OCI-LY1 (cell line): ENCODE measurements around the gene CD72.

Source experiments
- H2AFZ ChIP-seq: fragments of 200-600 bp; sonication (generic), shearing (Covaris generic); 2 replicates; pipeline ENCODE4 v1.6.0; 2014; ENCODE audit warnings: antibody characterized with exemption, mild to moderate bottlenecking, low read length
- H3F3A ChIP-seq: fragments of 200-600 bp; sonication (generic), shearing (Covaris generic); 2 replicates; pipeline ENCODE4 v1.6.0; 2014; ENCODE audit warnings: mild to moderate bottlenecking, antibody characterized with exemption, low read length, moderate library complexity; ENCODE audit not compliant: insufficient read depth
- H3K27ac ChIP-seq: fragments of 200-600 bp; sonication (generic); 2 replicates; pipeline ENCODE4 v1.5.1; 2014; ENCODE audit warnings: low read length, mixed run types, mild to moderate bottlenecking, low read depth; ENCODE audit not compliant: poor library complexity, severe bottlenecking
- H3K27me3 ChIP-seq: fragments of 200-600 bp; sonication (generic); 2 replicates; pipeline ENCODE4 v1.6.0; 2014; ENCODE audit warnings: antibody characterized with exemption, mild to moderate bottlenecking, low read length, moderate library complexity; ENCODE audit not compliant: insufficient read depth
- H3K36me3 ChIP-seq: fragments of 200-600 bp; sonication (generic); 2 replicates; pipeline ENCODE4 v1.6.1; 2014; ENCODE audit warnings: mild to moderate bottlenecking, antibody characterized with exemption, low read length, moderate library complexity, mixed read lengths; ENCODE audit not compliant: insufficient read depth
- H3K4me1 ChIP-seq: fragments of 200-600 bp; sonication (generic); 2 replicates; pipeline ENCODE4 v1.5.1; 2014; ENCODE audit warnings: mild to moderate bottlenecking, low read length, moderate library complexity; ENCODE audit not compliant: insufficient read depth, severe bottlenecking
- H3K4me2 ChIP-seq: fragments of 200-600 bp; sonication (generic), shearing (Covaris generic); 2 replicates; pipeline ENCODE4 v1.6.1; 2014; ENCODE audit warnings: low read length
- H3K4me3 ChIP-seq: fragments of 200-600 bp; sonication (generic); 2 replicates; pipeline ENCODE4 v1.5.1; 2014; ENCODE audit warnings: low read length, low read depth, mild to moderate bottlenecking, mixed read lengths; ENCODE audit not compliant: poor library complexity, severe bottlenecking
- H3K79me2 ChIP-seq: fragments of 200-600 bp; shearing (Covaris generic); 2 replicates; pipeline ENCODE4 v1.6.1; 2016; ENCODE audit warnings: mixed run types, low read length, mixed read lengths; ENCODE audit not compliant: insufficient read depth
- H3K9ac ChIP-seq: fragments of 200-600 bp; sonication (generic), shearing (Covaris generic); 2 replicates; pipeline ENCODE4 v1.6.1; 2014; ENCODE audit warnings: mild to moderate bottlenecking, low read length, mixed read lengths
- H3K9me2 ChIP-seq: fragments of 200-600 bp; sonication (generic), shearing (Covaris generic); 2 replicates; pipeline ENCODE4 v1.6.1; 2014; ENCODE audit warnings: low read depth, mild to moderate bottlenecking, low read length, mixed read lengths
- H3K9me3 ChIP-seq: fragments of 200-600 bp; shearing (Covaris generic); 2 replicates; pipeline ENCODE4 v1.6.1; 2014; ENCODE audit warnings: low read length, mixed read lengths
- H4K20me1 ChIP-seq: fragments of 200-600 bp; sonication (generic), shearing (Covaris generic); 2 replicates; pipeline ENCODE4 v1.6.0; 2016; ENCODE audit warnings: mild to moderate bottlenecking, low read length; ENCODE audit not compliant: insufficient read depth
- CTCF ChIP-seq: fragments of 200-600 bp; sonication (generic), shearing (Covaris generic); IDR thresholded peaks from 2 replicates; pipeline ENCODE4 v1.5.1; 2017; ENCODE audit warnings: mild to moderate bottlenecking, antibody characterized with exemption, low read length, moderate library complexity, mixed read lengths
- EZH2 ChIP-seq: fragments of 200-600 bp; sonication (generic), shearing (Covaris generic); IDR thresholded peaks from 2 replicates; pipeline ENCODE4 v1.8.0; 2017; ENCODE audit warnings: borderline replicate concordance, mixed run types, mild to moderate bottlenecking, antibody characterized with exemption, low read length, moderate library complexity, mixed read lengths

The CD72 gene

GRCh38 chr9:35653611-35654010, 35.4 kb upstream of the CD72 start:
- Histone ChIP-seq H3K27ac (no peak overlapping the region), H3K9ac (no peak overlapping the region), H3K9me3 (no peaks in the 10 kb centered on the region), H4K20me1 (no peaks in the 10 kb centered on the region), H3K36me3 (no peaks in the 10 kb centered on the region), H3K79me2 (no peaks in the 10 kb centered on the region; the same call in 1 of the 2 replicates), H3K4me3 (no peak overlapping the region), H3K27me3 (no peaks in the 10 kb centered on the region), H2AFZ (no peak overlapping the region), H3K4me1 (peaks cover 50% of the 10 kb centered on the region), H3K4me2 (no peak overlapping the region), H3F3A (peaks cover under 1% of the 10 kb centered on the region), H3K9me2 (no peaks in the 10 kb centered on the region)
- TF ChIP-seq EZH2 (no peak), CTCF (no peak)

GRCh38 chr9:35652829-35653209, 34.6 kb upstream of the CD72 start:
- peaks cover 9% of the 10 kb centered on the region for H3F3A ChIP-seq
- H3K9me2 ChIP-seq, result no peaks in the 10 kb centered on the region
- H3K36me3 ChIP-seq, result no peaks in the 10 kb centered on the region
- no peaks in the 10 kb centered on the region for H3K9me3 ChIP-seq
- no peak overlapping the region for H3K27ac ChIP-seq
- no peaks in the 10 kb centered on the region; the same call in 1 of the 2 replicates for H3K79me2 ChIP-seq
- no peaks in the 10 kb centered on the region for H3K27me3 ChIP-seq
- no peak overlapping the region for H3K4me3 ChIP-seq
- H4K20me1 ChIP-seq, result no peaks in the 10 kb centered on the region
- H3K4me1 ChIP-seq, result peaks cover 55% of the 10 kb centered on the region
- H2AFZ ChIP-seq, result no peak overlapping the region
- TF ChIP-seq CTCF, result no peak
- no peak for TF ChIP-seq EZH2
- no peak overlapping the region for H3K4me2 ChIP-seq
- no peak overlapping the region for H3K9ac ChIP-seq

GRCh38 chr9:35651956-35652828, 34.0 kb upstream of the CD72 start:
- Histone ChIP-seq H3K4me1 (peaks cover 55% of the 10 kb centered on the region), H3K9ac (peak overlapping the region; percentile 96; the same call in 1 of the 2 replicates), H3K4me2 (no peak overlapping the region), H3K4me3 (no peak overlapping the region), H3K9me2 (no peaks in the 10 kb centered on the region), H3F3A (peaks cover 15% of the 10 kb centered on the region), H3K27ac (peak overlapping the region; percentile 92), H3K36me3 (no peaks in the 10 kb centered on the region), H4K20me1 (no peaks in the 10 kb centered on the region), H3K79me2 (no peaks in the 10 kb centered on the region; the same call in 1 of the 2 replicates), H3K27me3 (no peaks in the 10 kb centered on the region), H3K9me3 (no peaks in the 10 kb centered on the region), H2AFZ (no peak overlapping the region)
- TF ChIP-seq CTCF (no peak), EZH2 (no peak)
